ENCODE results near the gene NOTUM.

The NOTUM gene
- total RNA-seq: 0 to 1.8 (median 0) reads per million in 17 experiments

- DNase-seq: peak in 3 of 4 experiments; percentile 33 to 68 (median 53)
Observed at GRCh38 chr17:81961087-81961511, at the start of gene NOTUM. NOTUM (minus strand) TSS chr17:81961187; CDS start chr17:81960909, 278 bp downstream.

GRCh38 chr17:82009413-82009812, 48.4 kb upstream of the NOTUM start:
- no peak for DNase-seq

GRCh38 chr17:82008941-82009405, 48.0 kb upstream of the NOTUM start:
- DNase-seq: no peak

- DNase-seq: no peak
Observed at GRCh38 chr17:82008258-82008940, 47.4 kb upstream of the NOTUM start.

- no peak for DNase-seq
Observed at GRCh38 chr17:82007495-82008257, 46.7 kb upstream of the NOTUM start.

- DNase-seq: no peak
Observed at GRCh38 chr17:82007228-82007494, 46.2 kb upstream of the NOTUM start.

- no peak for DNase-seq
Observed at GRCh38 chr17:82006468-82007227, 45.7 kb upstream of the NOTUM start.

GRCh38 chr17:82005701-82006348, 44.8 kb upstream of the NOTUM start:
- DNase-seq: no peak

GRCh38 chr17:82004517-82005455, 43.8 kb upstream of the NOTUM start:
- DNase-seq: no peak

- no peak for DNase-seq
Observed at GRCh38 chr17:82003411-82004381, 42.7 kb upstream of the NOTUM start.

- DNase-seq: no peak
Observed at GRCh38 chr17:82001571-82002056, 40.6 kb upstream of the NOTUM start.

GRCh38 chr17:82000803-82001570, 40.0 kb upstream of the NOTUM start:
- DNase-seq: no peak

GRCh38 chr17:81999976-82000802, 39.2 kb upstream of the NOTUM start:
- no peak for DNase-seq

- no peak for DNase-seq
Observed at GRCh38 chr17:81999587-81999975, 38.6 kb upstream of the NOTUM start.

GRCh38 chr17:81998691-81999438, 37.9 kb upstream of the NOTUM start:
- DNase-seq: no peak

GRCh38 chr17:81998212-81998611, 37.2 kb upstream of the NOTUM start:
- DNase-seq: no peak

GRCh38 chr17:81996757-81997441, 35.9 kb upstream of the NOTUM start:
- no peak for DNase-seq

All from suppressor macrophage (primary cell).